Placental epithelial cell (primary cell): ENCODE measurements around the gene TESMIN. TPM values are rescaled to one million over a fixed set of nuclear protein-coding genes. Genes with fewer than 3 reads are reported as not detected.

Experiments used
- total RNA-seq: library from RNA; depleted of rRNA; stranded (reverse); fragments of >200 nt; gene quantifications from 2 replicates; pipeline ENCODE4 v1.2.3, GENCODE V29; 2012

TESMIN gene
- total RNA-seq = 4.7 and 5.6 TPM in 2 replicates

GRCh38 chr11:68751331-68751856 lies at the start of gene TESMIN:
TSS of gene TESMIN (minus strand) at chr11:68751520. CDS start at chr11:68750660, 860 bp downstream.

GRCh38 chr11:68684385-68685356 lies 66.6 kb downstream of the TESMIN start, which contains the start of gene GAL:
TSS of gene GAL (plus strand) at chr11:68684544. CDS start at chr11:68684924, 380 bp downstream.

Other genes with a start within 250 kb of the TESMIN start
- gene GAL, start 67.0 kb downstream of the TESMIN start, total RNA-seq = 5.1 TPM in 1 of 2 replicates, not detected in the other
- 20.9 and 28.7 TPM in 2 replicates for gene CPT1A, start 90.4 kb upstream of the TESMIN start, total RNA-seq
- 30.6 and 50.3 TPM in 2 replicates for gene MRPL21, start 152.3 kb upstream of the TESMIN start, total RNA-seq
- gene IGHMBP2, start 152.4 kb upstream of the TESMIN start, total RNA-seq = 10.1 and 13.3 TPM in 2 replicates
- gene MRGPRD, start 229.5 kb upstream of the TESMIN start, total RNA-seq = not detected in 2 replicates